NCI-H446 treated with DMSO at 0.1 percent for 48 hours (cell line): ENCODE results near the gene ARL6.
"Not testable (repeated sequence)": the region's sequence is repeated elsewhere in the genome, so short reads cannot be mapped to it uniquely, and the experiment has no call there.

Source experiments
- DNase-seq: peaks from one replicate; lab custom pipeline; 2025; lab: John Stamatoyannopoulos, UW

Gene ARL6

GRCh38 chr3:97821774-97822358 is 57.3 kb downstream of the ARL6 start, which contains the start of gene CRYBG3:
CRYBG3 (plus strand) TSS chr3:97822011; CDS start chr3:97822207, 196 bp downstream.
- DNase-seq: peak; percentile 72

- DNase-seq: no peak
Measured at GRCh38 chr3:97822359-97822775, 57.8 kb downstream of the ARL6 start.

- no peak for DNase-seq
Measured at GRCh38 chr3:97823046-97824004, 58.8 kb downstream of the ARL6 start.

- no peak for DNase-seq
Measured at GRCh38 chr3:97825101-97825500, 60.5 kb downstream of the ARL6 start.

- no peak for DNase-seq
Measured at GRCh38 chr3:97827741-97828471, 63.3 kb downstream of the ARL6 start.

- DNase-seq: no peak
Measured at GRCh38 chr3:97829198-97829597, 64.6 kb downstream of the ARL6 start.

GRCh38 chr3:97830638-97831037 is 66.1 kb downstream of the ARL6 start:
- DNase-seq: no peak

GRCh38 chr3:97831140-97831539 is 66.6 kb downstream of the ARL6 start:
- no peak for DNase-seq

- DNase-seq: not testable (repeated sequence)
Measured at GRCh38 chr3:97833184-97833583, 68.6 kb downstream of the ARL6 start.

- no peak for DNase-seq
Measured at GRCh38 chr3:97835761-97836160, 71.2 kb downstream of the ARL6 start.

- no peak for DNase-seq
Measured at GRCh38 chr3:97838393-97838792, 73.8 kb downstream of the ARL6 start.

GRCh38 chr3:97839944-97840343 is 75.4 kb downstream of the ARL6 start:
- no peak for DNase-seq

- no peak for DNase-seq
Measured at GRCh38 chr3:97841304-97841703, 76.7 kb downstream of the ARL6 start.

GRCh38 chr3:97841956-97842355 is 77.4 kb downstream of the ARL6 start:
- DNase-seq: no peak

- no peak for DNase-seq
Measured at GRCh38 chr3:97848779-97849178, 84.2 kb downstream of the ARL6 start.
